Dedifferentiated amniotic fluid mesenchymal stem cell (primary cell): ENCODE results near the gene MICU1.
"Not testable (repeated sequence)": the region's sequence is repeated elsewhere in the genome, so short reads cannot be mapped to it uniquely, and the experiment has no call there.

Experiments used
- DNase-seq: peaks from one replicate; pipeline ENCODE4 v3.0.0-alpha.2; 2016; ENCODE audit errors: extremely low spot score

MICU1 gene

DNA sequence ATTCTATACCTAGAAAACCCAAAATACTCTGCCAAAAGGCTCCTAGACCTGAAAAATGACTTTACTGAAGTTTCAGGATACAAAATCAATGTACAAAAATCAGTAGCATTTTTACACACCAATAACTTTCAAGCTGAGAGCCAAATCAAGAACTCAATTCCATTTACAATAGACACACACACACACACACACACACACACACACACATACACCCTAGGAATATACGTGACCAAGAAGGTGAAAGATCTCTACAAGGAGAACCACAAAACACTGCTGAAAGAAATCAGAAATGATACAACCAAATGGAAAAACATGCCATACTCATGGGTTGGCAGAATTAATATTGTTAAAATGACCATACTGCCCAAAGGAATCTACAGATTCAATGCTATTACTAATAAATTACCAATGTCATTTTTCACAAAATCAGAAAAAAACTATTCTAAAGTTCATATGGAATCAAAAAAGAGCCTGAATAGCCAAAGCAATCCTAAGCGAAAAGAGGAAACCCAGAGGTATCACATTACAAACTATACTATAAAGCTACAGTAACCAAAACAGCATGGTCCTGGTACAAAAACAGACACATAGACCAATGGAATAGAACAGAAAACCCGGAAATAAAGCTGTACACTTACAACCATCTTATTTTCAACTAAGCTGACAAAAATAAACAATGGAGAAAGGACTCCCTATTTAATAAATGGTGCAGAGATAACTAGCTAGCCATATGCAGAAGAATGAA, 122.0 kb downstream of the MICU1 start:
- DNase-seq = no peak

DNA sequence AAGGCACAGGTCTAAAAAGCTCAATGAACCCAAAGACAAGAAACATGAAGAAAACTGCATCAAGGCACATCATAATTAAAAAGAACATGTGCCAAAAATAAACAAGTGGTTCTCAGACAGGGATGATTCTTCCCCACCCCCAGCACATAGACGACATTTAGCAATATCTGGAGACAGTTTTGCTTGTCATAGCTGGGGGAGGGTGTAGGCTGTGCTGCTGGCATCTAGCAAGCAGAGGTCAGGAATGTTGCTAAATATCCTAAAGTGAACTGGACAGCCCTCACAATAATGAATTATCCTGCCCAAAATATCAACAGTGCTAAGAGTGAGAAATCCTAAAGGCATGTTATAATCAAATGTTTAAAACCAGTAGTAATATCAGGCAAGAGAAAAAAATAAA, 122.6 kb downstream of the MICU1 start:
- DNase-seq = peak; percentile 29

DNA sequence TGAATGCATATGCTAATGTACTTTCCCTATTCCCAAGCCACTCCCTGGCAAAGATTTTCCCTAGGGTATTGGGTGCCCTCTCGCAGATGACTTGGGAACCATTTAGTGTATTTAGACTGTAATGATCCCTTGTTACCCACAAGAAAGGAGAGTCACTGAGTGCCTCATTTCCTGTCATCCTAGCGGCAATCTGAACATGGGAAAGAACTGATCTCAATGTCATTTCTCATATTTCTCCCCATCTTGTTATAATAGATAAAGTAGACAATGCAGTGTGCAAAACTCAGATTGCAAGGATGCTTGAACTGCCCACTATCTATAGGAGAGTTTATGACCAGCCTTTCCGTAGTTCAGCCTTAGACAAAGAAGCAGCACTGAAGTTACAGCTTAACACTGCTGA, 123.3 kb downstream of the MICU1 start:
- no peak for DNase-seq

DNA sequence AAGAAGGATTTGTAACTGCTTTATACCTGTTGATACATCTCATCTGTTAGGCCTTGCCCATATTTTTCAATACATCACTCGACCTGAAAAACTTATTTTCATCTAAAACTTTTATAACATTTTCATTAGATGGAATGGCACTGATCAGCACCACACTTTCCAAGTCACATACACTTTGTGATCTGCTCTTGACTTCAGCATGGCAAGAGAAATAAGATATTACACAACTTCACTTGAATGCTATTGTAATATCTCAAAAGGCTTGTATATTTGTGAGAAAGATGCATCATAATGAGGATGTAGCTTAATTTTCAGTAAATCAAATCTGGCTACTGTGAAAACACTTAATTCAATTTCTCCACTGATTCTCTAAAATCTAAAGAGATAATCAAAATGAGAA, 126.2 kb downstream of the MICU1 start:
- no peak for DNase-seq

DNA sequence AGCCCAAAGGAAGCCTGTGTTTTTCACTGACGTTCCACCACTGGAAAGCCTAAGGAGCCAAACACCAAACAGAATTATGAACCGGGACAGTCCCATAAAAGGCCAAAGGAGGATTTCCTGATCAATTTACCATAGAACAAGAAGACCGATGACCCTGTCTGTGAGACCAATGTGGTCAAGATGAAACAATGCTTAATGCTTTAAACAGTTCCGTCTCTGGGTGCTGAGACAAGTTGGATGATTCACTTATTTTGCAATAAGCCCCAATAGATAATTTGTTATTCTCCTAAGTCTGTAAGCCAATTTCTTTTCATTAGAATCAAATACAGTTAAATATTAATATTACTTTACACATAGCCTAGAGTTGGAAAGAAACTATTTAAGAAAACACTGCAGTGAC, 134.9 kb downstream of the MICU1 start:
- DNase-seq = no peak

DNA sequence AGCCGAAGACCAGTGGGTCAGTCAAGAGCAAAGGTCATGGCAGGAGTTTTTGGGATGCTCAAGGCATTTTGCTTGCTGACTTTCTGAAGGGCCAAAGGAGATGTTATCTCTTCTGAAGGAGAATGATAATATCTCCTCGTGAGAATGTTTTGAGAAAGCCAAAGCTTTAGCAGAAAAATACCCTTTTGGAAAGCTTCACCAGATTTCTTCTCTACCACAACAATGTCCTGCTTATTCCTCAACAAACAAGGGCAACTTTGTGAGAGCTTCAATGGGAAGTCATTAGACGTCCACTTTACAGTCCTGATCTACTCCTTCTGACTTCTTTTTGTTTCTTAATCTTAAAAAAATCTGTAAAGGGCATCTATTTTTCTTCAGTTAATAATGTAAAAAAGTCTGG, 138.4 kb downstream of the MICU1 start:
- DNase-seq = no peak

DNA sequence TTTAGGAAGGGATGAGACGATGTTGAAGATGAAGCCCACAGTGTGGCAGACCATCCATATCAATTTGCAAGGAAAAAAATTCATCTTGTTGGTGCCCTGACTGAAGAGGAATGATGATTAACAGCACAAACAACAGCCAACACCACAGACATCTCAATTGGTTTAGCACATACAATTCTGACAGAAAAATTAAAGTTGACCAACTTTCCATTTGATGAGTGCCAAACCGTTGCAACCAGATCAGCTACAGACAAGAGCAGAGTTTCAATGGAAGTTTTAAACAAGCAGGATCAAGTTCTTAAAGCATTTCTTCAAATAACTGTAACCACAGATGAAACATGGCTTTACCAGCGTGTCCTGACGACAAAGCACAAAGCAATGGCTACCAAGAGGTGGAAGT, 138.8 kb downstream of the MICU1 start:
- no peak for DNase-seq

DNA sequence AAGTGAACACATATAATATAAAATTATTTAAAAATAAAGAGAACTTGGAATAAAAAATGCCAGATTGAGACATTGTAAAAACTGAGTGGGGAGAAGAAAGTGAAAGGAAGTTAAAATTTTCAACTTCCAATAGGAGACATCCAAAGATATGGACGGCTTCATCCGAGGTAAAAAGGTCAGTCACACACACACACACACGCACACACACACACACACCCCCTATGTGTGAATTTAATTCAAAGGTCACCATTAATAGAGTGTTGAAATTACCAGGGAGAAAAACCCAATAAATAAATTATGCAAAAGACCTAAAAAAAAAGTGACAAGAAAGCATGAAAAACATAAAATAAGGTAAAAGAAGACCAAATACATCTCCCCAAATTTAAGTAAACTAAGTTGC, 140.2 kb downstream of the MICU1 start:
- DNase-seq = no peak

DNA sequence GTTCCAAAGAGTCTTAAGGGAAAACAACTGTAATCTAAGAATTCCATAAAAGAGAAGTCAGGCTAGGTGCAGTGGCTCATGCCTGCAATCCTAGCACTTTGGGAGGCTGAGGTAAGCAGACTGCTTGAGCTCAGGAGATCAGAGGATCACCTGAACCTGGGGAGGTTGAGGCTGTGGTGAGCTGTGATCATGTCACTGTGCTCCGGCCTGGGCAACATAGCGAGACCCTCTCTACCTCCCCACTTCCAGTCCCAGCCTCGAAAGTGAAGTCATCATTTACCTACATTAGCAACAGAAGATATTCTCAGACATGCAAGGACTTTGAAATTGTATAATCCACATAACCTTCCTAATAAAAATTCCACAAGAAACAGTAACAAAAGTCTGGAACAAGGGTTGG, 141.4 kb downstream of the MICU1 start:
- DNase-seq = no peak

DNA sequence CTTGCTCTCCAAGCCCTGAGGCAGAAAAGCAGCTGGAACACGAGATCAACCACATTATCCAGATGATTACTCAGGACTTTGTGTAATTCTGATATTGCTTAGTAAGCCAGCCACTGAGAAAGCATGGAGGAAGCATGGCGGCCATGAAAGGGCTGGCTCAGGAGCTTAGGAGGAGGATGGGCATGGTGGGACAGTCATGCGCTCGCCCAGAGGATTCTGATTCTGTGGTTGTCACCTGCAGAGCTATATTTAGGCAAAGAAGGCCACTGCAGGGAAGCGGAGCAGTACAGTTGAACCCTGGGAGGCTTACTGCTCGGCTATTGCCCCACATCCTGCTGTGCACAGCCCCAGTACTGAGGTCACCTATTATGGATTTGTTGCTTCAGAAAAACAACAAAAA, 142.4 kb downstream of the MICU1 start:
- no peak for DNase-seq

DNA sequence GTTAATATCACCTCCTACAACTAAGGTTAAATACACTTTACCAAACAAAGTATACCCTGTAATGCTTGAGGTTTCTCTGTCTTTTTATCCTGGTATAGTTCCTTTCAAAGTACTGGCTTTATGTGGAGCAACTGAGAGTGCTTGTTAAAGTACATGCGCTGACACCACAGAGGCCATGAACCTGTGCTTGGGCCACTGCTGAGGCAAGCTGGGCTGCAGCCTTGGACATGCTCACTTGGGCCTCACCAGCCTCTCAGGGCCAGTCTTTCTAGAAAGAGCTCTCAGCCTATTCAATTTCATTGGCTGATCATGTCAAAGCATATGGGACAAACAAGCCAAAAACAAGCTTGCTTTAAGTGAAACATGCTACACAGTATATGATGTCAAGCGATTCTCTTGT, 145.0 kb downstream of the MICU1 start:
- DNase-seq = no peak

DNA sequence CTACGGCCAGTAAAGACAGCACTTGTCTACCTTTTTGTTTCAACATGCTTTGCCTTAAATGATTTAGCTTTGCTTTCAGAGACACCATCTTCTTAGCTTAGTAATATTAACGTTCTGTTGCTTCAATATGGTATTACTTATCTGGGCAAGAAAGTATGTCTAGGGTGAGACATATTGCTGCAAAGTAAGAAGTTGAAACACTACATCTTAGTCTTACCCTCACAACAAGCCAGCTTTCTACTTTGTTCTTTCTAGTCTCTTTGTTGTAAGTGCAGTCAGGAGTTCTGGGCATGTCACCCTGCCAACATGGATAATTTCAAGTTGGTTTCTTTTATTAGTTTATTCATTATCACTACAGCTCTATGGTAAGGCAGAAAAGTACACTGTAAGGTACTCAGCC, 148.4 kb downstream of the MICU1 start:
- DNase-seq = no peak

DNA sequence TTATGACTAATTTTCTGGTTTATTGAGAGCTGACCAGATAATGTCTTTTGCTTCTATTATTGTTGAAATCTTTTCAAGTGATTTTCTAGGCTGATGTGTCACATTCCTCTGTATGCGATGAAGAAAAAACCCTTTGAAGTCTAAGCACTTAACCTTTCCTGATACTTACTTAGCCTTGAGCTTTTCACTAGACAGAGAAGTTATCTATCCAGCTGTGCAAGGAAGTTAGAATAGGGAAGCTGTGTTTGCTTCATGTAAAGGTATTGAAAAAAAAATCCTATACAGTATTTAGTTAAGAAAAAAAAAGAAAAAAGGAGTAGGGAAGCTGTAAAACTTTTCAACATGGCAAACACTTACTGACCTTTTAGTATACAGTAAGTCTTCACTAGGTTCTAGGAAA, 153.6 kb downstream of the MICU1 start:
- no peak for DNase-seq

DNA sequence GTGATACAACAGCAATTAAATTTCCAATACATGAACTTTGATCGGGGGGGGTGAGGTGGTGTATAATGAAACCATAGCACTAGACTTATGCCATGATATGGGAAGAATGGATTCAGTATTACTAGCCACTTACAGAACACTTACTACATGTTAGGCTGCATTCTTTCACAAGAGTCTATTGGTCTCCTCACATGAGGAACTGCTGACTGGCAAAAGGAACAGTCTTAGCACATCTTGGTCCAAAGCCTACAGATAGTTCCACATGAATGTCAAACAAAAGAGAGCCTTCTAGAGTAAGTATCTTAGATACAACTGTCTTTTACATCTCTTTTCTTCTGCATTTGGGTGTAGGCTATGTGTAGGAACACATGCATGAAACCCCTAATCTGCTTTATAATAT, 155.2 kb downstream of the MICU1 start:
- no peak for DNase-seq

DNA sequence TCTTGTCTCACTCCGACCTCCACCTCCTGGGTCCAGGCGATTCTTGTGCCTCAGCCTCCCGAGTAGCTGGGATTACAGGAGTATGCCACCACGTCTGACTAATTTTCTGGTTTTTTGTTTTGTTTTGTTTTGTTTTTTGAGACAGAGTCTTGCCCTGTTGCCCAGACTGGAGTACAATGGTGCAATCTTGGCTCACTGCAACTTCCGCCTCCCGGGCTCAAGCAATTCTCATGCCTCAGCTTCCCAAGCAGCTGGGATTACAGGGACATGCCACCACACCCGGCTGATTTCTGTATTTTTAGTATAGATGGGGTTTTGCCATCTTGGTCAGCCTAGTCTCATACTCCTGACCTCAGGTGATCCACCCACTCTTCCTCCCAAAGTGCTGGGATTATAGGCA, 158.8 kb downstream of the MICU1 start:
- not testable (repeated sequence) for DNase-seq

DNA sequence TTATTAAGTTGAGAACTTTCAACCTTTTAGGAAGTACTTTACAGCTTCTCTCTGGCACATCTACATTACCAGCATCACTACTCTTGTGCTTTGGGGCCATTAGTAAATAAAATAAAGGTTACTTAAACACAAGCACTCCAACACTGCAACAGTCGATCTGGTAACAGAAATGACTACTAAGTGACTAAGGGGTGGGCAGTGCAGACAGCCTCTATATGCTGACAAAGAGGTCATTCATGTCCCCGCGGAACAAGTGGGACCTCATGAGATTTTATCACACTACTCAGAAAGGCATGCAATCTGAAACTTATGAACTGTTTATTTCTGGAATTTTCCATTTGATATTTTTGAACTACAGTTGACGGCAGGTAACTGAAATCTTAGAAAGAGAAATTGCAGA, 159.9 kb downstream of the MICU1 start:
- no peak for DNase-seq

DNA sequence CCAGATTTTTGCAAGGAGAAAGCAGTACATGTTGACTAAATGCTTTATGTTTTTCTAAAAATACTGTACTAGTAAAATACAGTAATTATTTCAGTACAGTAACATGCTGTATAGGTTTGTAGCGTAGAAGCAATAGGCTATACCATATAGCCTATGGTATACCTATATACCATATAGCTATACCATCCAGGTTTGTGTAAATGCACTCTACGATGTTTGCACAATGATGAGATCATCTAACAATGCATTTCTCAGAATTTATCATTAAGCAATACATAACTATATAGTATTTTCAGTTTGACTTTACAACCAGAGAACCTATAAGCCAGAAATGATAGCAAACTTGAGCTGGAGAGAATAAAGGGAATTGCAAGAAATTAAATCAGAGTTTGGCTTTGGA, 161.4 kb downstream of the MICU1 start:
- DNase-seq = no peak

DNA sequence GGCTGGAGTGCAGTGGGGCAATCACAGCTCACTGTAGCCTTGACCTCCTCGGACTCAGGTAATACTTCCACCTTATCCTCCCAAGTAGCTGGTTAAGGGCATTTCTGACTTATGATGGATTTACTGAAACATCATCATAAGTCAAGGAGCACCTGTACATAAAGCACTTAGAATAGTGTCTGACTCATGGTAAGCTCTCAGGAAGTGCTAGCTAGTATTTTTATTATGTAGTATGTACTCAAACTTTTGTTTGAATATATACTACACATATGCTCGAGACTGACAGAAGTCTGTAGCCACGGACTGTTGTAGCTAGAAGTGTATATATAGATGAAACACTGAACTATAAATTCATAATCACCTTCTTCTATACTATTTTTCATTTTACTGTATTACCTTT, 163.6 kb downstream of the MICU1 start:
- no peak for DNase-seq

DNA sequence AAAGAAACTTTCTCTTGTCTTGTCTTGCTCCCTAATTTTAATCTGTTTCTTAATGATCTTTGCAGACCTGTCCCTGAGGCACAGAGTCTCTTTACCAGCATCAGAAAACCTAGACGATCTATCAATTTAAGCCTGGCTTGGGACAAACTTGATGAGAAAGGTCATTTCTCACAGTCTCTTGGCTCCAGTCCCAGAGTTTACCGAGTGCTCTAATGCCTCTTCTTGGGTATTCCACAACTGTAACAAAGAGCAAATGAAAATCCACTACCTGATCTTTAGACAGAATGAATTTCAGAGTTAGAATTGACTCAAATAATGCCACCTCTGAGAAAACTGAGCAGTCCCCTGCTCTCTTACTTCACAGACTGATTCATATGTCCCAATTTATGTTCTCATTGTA, 164.8 kb downstream of the MICU1 start:
- DNase-seq = no peak

DNA sequence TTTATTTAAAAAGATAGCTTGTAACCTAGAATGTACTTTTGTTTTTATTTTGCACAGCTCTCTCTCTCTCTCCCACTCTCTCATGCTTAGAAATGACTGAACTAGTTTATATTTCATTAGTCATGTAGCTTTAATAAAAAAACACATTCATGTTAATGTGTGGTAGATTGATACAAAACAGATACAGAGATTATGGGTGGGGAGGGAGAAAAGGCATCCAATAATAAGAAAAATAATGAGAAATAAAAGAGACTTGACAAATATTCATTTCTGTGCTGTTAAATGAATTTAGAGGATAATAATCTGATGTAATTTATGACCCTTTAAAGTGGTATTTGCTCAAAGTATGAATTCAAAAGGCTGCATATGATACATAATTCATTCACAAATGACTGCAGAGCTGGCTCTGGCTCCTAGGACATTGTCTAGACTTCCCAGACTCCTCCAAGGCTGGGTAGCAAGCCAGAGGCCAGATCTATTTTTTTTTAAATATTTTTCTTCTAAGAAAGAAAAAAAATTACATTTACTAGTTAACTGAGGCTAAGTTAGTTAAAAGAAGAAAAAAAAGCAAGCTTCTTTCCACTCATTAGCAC, 165.5 kb downstream of the MICU1 start:
- DNase-seq = no peak

DNA sequence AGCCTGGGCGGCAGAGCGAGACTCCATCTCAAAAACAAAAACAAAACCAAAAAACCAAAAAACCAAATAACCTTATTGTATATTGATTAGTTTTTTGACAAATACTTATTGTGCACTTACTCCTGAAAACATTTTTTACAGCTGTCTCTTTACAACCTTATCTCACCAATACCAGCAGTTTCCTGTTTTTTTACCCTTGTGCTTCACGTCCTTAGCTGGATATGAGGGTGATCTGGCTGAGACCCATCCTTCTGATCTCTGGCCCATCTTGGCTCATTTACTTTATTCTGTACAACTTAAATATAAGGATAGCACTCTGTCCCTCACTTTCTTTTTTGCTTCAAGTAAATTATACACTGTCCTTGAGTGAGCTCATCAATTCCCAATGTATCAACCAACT, 166.6 kb downstream of the MICU1 start:
- DNase-seq = no peak

DNA sequence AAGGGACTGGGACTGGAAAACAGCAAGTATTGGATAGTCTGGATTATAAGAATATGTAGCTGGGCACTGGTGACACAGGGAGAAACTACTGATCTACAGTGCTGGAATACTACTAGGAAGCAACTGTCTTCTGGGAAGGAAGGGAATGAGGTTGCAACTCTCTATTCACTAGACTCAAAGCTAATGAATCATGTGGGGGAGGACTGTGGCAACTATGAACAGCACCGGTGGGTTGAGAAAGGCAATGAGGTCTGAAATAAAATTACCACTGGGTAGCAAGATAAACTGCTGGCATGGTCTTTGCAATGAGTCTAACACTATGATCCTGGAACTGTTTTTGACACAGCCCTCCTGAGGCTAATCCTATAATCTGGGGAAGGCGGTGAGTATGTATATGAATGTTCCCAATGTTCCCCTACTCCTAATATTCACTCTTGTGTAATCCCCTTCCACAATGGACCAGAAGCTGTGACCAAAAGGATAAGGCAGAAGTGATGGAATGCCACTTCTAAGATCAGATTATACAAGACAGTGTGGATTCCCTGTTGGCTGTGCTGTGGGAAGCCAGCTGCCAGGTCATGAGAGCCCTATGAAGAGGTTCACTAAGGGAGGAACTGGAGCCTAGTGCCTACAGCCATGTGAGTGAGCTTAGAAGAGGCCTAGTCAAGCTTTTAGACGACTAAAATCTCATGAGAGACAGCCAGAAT, 169.8 kb downstream of the MICU1 start:
- DNase-seq = no peak

DNA sequence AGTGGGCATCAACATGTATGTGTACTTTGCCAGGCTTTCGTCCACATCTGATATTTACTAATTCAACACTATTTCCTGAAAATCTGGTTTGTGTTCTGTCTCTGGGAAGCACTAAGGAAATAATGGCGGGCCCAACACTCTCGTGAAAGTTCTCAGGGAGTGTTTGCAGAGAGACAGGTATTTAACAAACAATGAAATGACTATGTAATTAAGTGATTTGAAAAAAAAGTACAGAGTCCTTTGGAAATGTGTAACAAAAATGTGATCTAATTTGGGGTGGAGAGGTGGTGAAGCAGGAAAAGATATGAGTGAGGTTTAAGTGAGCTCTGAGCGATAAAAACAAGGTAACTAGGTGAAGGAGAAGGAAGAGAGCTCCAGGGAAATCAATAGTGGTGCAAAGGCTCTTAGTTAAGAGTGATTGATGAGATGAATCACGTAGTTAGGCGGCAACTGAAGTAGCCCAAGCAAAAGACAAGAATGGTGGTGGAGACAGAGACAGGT, 175.9 kb downstream of the MICU1 start:
- no peak for DNase-seq
